Ramos (cell line): Measurements from ENCODE around the gene WDR88.
"Not testable (repeated sequence)": the region's sequence is repeated elsewhere in the genome, so short reads cannot be mapped to it uniquely, and the experiment has no call there.

ENCODE experiments used
- in situ Hi-C: fragments of 300-500 bp; cut with MboI; formaldehyde crosslinking; loops from one replicate; pipeline ENCODE4 v1.14.3; 2022; ENCODE audit warnings: low sequenced_read_pairs; ENCODE audit not compliant: unreplicated experiment

WDR88 gene

GRCh38 chr19:33207903-33208302 is 76.0 kb downstream of the WDR88 start:
- in situ Hi-C loops, result no loop called here

- in situ Hi-C loops, result no loop called here
These were observed 76.5 kb downstream of the WDR88 start for GRCh38 chr19:33208371-33208895.

- in situ Hi-C loops, result no loop called here
These were observed 77.3 kb downstream of the WDR88 start for GRCh38 chr19:33208904-33209849.

- in situ Hi-C loops, result not testable (repeated sequence)
These were observed 77.9 kb downstream of the WDR88 start for GRCh38 chr19:33209850-33210230.

- in situ Hi-C loops, result no loop called here
These were observed 78.5 kb downstream of the WDR88 start for GRCh38 chr19:33210266-33210940.

GRCh38 chr19:33211794-33212435 is 80.0 kb downstream of the WDR88 start:
- in situ Hi-C loops, result no loop called here

GRCh38 chr19:33212436-33213172 is 80.7 kb downstream of the WDR88 start:
- in situ Hi-C loops, result no loop called here

- in situ Hi-C loops, result no loop called here
These were observed 82.7 kb downstream of the WDR88 start for GRCh38 chr19:33214596-33214995.

- in situ Hi-C loops, result no loop called here
These were observed 83.7 kb downstream of the WDR88 start for GRCh38 chr19:33215438-33216197.

GRCh38 chr19:33216198-33216830 is 84.4 kb downstream of the WDR88 start:
- in situ Hi-C loops, result no loop called here

- in situ Hi-C loops, result no loop called here
These were observed 86.0 kb downstream of the WDR88 start for GRCh38 chr19:33217881-33218280.

GRCh38 chr19:33219261-33219815 is 87.4 kb downstream of the WDR88 start:
- in situ Hi-C loops, result no loop called here

GRCh38 chr19:33220115-33220514 is 88.2 kb downstream of the WDR88 start:
- in situ Hi-C loops, result no loop called here

- in situ Hi-C loops, result no loop called here
These were observed 88.8 kb downstream of the WDR88 start for GRCh38 chr19:33220735-33221134.

- in situ Hi-C loops, result no loop called here
These were observed 89.7 kb downstream of the WDR88 start for GRCh38 chr19:33221638-33222037.

- in situ Hi-C loops, result not testable (repeated sequence)
These were observed 90.3 kb downstream of the WDR88 start for GRCh38 chr19:33222255-33222654.

GRCh38 chr19:33224694-33225457 is 93.0 kb downstream of the WDR88 start:
- in situ Hi-C loops, result no loop called here
